Ascending aorta (tissue), 2 donors: ENCODE measurements around the gene DIRAS1. TPM values are rescaled to one million over a fixed set of nuclear protein-coding genes. Genes with fewer than 3 reads are reported as not detected.

Experiments
- DNase-seq, 2 donors: peaks; one replicate each; pipeline ENCODE4 v3.0.0-alpha.2; 2019; ENCODE audit warnings: low spot score in 2 of 2
- H3K27ac ChIP-seq, 2 donors: fragments of 200-600 bp; sonication (generic); one replicate each; pipeline ENCODE4 v1.5.1; 2016 to 2017; ENCODE audit warnings: mild to moderate bottlenecking in 1 of 2
- H3K27me3 ChIP-seq: fragments of 200-600 bp; sonication (generic); one replicate; pipeline ENCODE4 v1.5.1; 2017
- H3K36me3 ChIP-seq, 2 donors: fragments of 200-600 bp; sonication (generic); one replicate each; pipeline ENCODE4 v1.5.1; 2016
- H3K4me1 ChIP-seq, 2 donors: fragments of 200-600 bp; sonication (generic); one replicate each; pipeline ENCODE4 v1.5.1; 2016 to 2017; ENCODE audit warnings: mild to moderate bottlenecking in 1 of 2
- H3K4me3 ChIP-seq, 2 donors: fragments of 200-600 bp; sonication (generic); one replicate each; pipeline ENCODE4 v1.5.1; 2016 to 2017; ENCODE audit warnings: mild to moderate bottlenecking in 1 of 2
- H3K9me3 ChIP-seq, 2 donors: fragments of 200-600 bp; sonication (generic); one replicate each; pipeline ENCODE4 v1.5.1; 2016
- CTCF ChIP-seq, 3 experiments: fragments of 200-600 bp in 2 of 3; fragments of 450-650 bp in 1 of 3; sonication (generic) in 2 of 3; IDR thresholded peaks; one replicate each; pipeline ENCODE4 v1.5.1; 2016 to 2019; ENCODE audit warnings: antibody characterized with exemption in 3 of 3, mild to moderate bottlenecking in 1 of 3, moderate library complexity in 1 of 3
- intact Hi-C: fragments of 100-400 bp; cut with DNase I; formaldehyde crosslinking; loops from one replicate; pipeline ENCODE4 v1.15.1; 2023
- total RNA-seq: library from RNA; depleted of rRNA; stranded (reverse); fragments of >200 nt; gene quantifications from one replicate; pipeline ENCODE4 v1.1.0, GENCODE V29; 2016

Gene DIRAS1
- total RNA-seq, 1 donor from 2014 or later, result not detected

GRCh38 chr19:2666344-2666994, 54.7 kb downstream of the DIRAS1 start:
- no peak for DNase-seq
- intact Hi-C loops, result loop anchor here (10.0 kb wide), 1 partner anchor 188 kb away; no protein-coding TSS in a partner anchor
- no peak overlapping the region for H3K27ac ChIP-seq
- no peaks in the 10 kb centered on the region for H3K27me3 ChIP-seq
- H3K36me3 ChIP-seq, result no peaks in the 10 kb centered on the region
- TF ChIP-seq CTCF (IDR thresholded peaks at IDR 0.05), result no peak
- H3K4me3 ChIP-seq, result no peak overlapping the region
- no peaks in the 10 kb centered on the region for H3K4me1 ChIP-seq
- no peaks in the 10 kb centered on the region for H3K9me3 ChIP-seq

- Histone ChIP-seq H3K4me3 (no peak overlapping the region), H3K9me3 (no peaks in the 10 kb centered on the region), H3K36me3 (no peaks in the 10 kb centered on the region), H3K4me1 (no peaks in the 10 kb centered on the region), H3K27me3 (no peaks in the 10 kb centered on the region), H3K27ac (no peak overlapping the region)
- intact Hi-C loops, result loop anchor here (10.0 kb wide), 1 partner anchor 190 kb away; no protein-coding TSS in a partner anchor
- no peak for DNase-seq
- no peak for TF ChIP-seq CTCF (IDR thresholded peaks at IDR 0.05)
Observed at GRCh38 chr19:2665103-2665502, 56.1 kb downstream of the DIRAS1 start.

Other genes starting within 250 kb of the DIRAS1 start
- 514 TPM for gene GADD45B, start 245.2 kb downstream of the DIRAS1 start, total RNA-seq
- 0.96 TPM for gene GNG7, start 18.7 kb downstream of the DIRAS1 start, total RNA-seq
- gene SLC39A3, start 18.6 kb upstream of the DIRAS1 start, total RNA-seq, result 72.7 TPM
- 29.8 TPM for gene SGTA, start 61.9 kb upstream of the DIRAS1 start, total RNA-seq
- 67.3 TPM for gene THOP1, start 64.1 kb upstream of the DIRAS1 start, total RNA-seq
- gene ZNF554, start 98.5 kb upstream of the DIRAS1 start, total RNA-seq, result 1.1 TPM
- 6.8 TPM for gene ZNF555, start 120.1 kb upstream of the DIRAS1 start, total RNA-seq
- gene ZNF556, start 146.0 kb upstream of the DIRAS1 start, total RNA-seq, result not detected
- gene ZNF57, start 179.6 kb upstream of the DIRAS1 start, total RNA-seq, result 9.8 TPM
- gene ZNF77, start 223.6 kb upstream of the DIRAS1 start, total RNA-seq, result 3.0 TPM